Measurements from ENCODE around the gene ERBB4. TPM values are rescaled to one million over a fixed set of nuclear protein-coding genes. Genes with fewer than 3 reads are reported as not detected.

ERBB4 gene
- total RNA-seq, 1 donor from 2014 or later, result 2.8 TPM

GRCh38 chr2:212392043-212392442, 146.6 kb downstream of the ERBB4 start:
- Mint-ChIP-seq H3K27me3 (ENCODE audit: unreplicated experiment) (no peaks in the 10 kb centered on the region), H3K9me3 (ENCODE audit: unreplicated experiment) (no peaks in the 10 kb centered on the region), H3K27ac (ENCODE audit: unreplicated experiment) (no peak overlapping the region), H3K4me1 (ENCODE audit: unreplicated experiment) (no peaks in the 10 kb centered on the region), H3K36me3 (ENCODE audit: unreplicated experiment) (no peaks in the 10 kb centered on the region), H3K4me3 (ENCODE audit: unreplicated experiment) (no peak overlapping the region)
- DNase-seq (ENCODE audit: extremely low spot score, unreplicated experiment), result no peak
- no peak for TF ChIP-seq CTCF (IDR thresholded peaks at IDR 0.05)

- no peak for DNase-seq (ENCODE audit: extremely low spot score, unreplicated experiment)
- H3K27me3 Mint-ChIP-seq (ENCODE audit: unreplicated experiment), result no peaks in the 10 kb centered on the region
- H3K9me3 Mint-ChIP-seq (ENCODE audit: unreplicated experiment), result no peaks in the 10 kb centered on the region
- H3K4me1 Mint-ChIP-seq (ENCODE audit: unreplicated experiment), result no peaks in the 10 kb centered on the region
- no peak for TF ChIP-seq CTCF (IDR thresholded peaks at IDR 0.05)
- H3K27ac Mint-ChIP-seq (ENCODE audit: unreplicated experiment), result no peak overlapping the region
- no peak overlapping the region for H3K4me3 Mint-ChIP-seq (ENCODE audit: unreplicated experiment)
- no peaks in the 10 kb centered on the region for H3K36me3 Mint-ChIP-seq (ENCODE audit: unreplicated experiment)
These were observed 151.5 kb downstream of the ERBB4 start for GRCh38 chr2:212387146-212387545.

GRCh38 chr2:212385241-212385640, 153.4 kb downstream of the ERBB4 start:
- Mint-ChIP-seq H3K27me3 (ENCODE audit: unreplicated experiment) (no peaks in the 10 kb centered on the region), H3K4me1 (ENCODE audit: unreplicated experiment) (no peaks in the 10 kb centered on the region), H3K27ac (ENCODE audit: unreplicated experiment) (no peak overlapping the region), H3K9me3 (ENCODE audit: unreplicated experiment) (no peaks in the 10 kb centered on the region), H3K4me3 (ENCODE audit: unreplicated experiment) (no peak overlapping the region), H3K36me3 (ENCODE audit: unreplicated experiment) (no peaks in the 10 kb centered on the region)
- no peak for DNase-seq (ENCODE audit: extremely low spot score, unreplicated experiment)
- TF ChIP-seq CTCF (IDR thresholded peaks at IDR 0.05), result no peak

GRCh38 chr2:212384027-212384426, 154.6 kb downstream of the ERBB4 start:
- H3K36me3 Mint-ChIP-seq (ENCODE audit: unreplicated experiment), result no peaks in the 10 kb centered on the region
- no peak for DNase-seq (ENCODE audit: extremely low spot score, unreplicated experiment)
- no peak for TF ChIP-seq CTCF (IDR thresholded peaks at IDR 0.05)
- H3K9me3 Mint-ChIP-seq (ENCODE audit: unreplicated experiment), result no peaks in the 10 kb centered on the region
- H3K27ac Mint-ChIP-seq (ENCODE audit: unreplicated experiment), result no peak overlapping the region
- no peak overlapping the region for H3K4me3 Mint-ChIP-seq (ENCODE audit: unreplicated experiment)
- H3K4me1 Mint-ChIP-seq (ENCODE audit: unreplicated experiment), result no peaks in the 10 kb centered on the region
- H3K27me3 Mint-ChIP-seq (ENCODE audit: unreplicated experiment), result no peaks in the 10 kb centered on the region

- no peak overlapping the region for H3K4me3 Mint-ChIP-seq (ENCODE audit: unreplicated experiment)
- H3K9me3 Mint-ChIP-seq (ENCODE audit: unreplicated experiment), result no peaks in the 10 kb centered on the region
These were observed 157.0 kb downstream of the ERBB4 start for GRCh38 chr2:212381428-212382102.

More at GRCh38 chr2:212381428-212382102, 157.0 kb downstream of the ERBB4 start:
- H3K36me3 Mint-ChIP-seq (ENCODE audit: unreplicated experiment), result no peaks in the 10 kb centered on the region
- TF ChIP-seq CTCF (IDR thresholded peaks at IDR 0.05), result no peak
- H3K4me1 Mint-ChIP-seq (ENCODE audit: unreplicated experiment), result no peaks in the 10 kb centered on the region
- DNase-seq (ENCODE audit: extremely low spot score, unreplicated experiment), result no peak
- H3K27ac Mint-ChIP-seq (ENCODE audit: unreplicated experiment), result no peak overlapping the region
- no peaks in the 10 kb centered on the region for H3K27me3 Mint-ChIP-seq (ENCODE audit: unreplicated experiment)
